HG02642 (cell line): ENCODE data around the gene KCTD17.
A peak's percentile ranks its signal among the peaks of the same experiment; 100 is the strongest.

Experiments used
- ATAC-seq: cut with Tn5 transposase; IDR thresholded peaks from one replicate; pipeline ENCODE4 v1.9.1; 2021; ENCODE audit warnings: mild to moderate bottlenecking; ENCODE audit not compliant: unreplicated experiment, poor library complexity

Gene KCTD17

DNA sequence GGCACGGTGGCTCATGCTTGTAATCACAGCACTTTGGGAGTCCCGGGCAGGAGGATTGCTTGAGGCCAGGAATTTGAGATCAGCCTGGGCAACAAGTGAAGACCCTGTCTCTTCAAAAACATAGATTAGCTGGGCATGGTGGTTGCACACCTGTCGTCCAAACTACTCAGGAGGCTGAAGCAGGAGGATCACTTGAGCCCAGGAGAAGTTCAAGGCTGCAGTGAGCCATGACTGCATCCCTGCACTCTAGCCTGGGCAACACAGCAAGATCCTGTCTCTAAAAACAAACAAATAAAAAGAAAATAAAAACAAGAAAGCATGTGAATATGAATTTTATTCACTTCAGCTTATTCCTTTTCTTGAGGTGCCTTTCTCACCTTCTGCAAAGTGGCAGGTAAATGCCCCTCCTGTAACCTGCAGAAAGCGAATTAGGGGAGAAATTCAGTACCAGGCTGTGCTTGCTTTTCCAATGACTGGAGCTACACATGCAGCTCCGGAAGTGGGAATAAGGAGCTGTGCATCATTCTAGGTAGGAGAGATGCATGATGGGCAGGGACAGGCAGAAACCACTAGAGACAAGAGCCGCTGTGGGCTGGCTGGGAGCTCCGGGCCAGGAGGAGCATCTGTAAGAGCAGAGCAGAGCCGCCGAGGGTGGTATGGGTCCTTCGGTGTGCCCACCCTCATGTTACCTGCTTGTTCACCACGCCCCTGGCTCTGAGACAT, 14.7 kb upstream of the KCTD17 start:
- ATAC-seq, result no peak

DNA sequence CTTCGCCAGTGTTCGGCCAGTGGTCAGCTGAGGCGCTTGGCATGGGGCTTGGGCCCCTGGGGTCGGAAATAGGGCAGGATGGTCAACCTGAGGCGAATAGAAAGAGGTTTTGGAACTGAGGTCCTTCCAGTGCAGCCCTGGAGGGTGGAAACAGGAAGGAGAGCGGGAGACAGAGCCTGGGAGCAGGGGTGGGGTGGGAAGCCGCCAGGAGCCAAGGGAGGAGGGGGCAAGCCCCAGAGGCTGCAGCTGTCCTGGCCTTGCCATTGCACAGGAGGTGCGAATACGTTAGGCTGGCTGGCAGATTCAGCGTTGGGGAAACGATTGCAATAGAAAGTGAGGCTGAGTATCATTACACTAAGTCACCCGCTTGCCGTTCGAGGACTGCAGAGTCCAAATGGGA, 13.9 kb upstream of the KCTD17 start:
- ATAC-seq, result no peak

DNA sequence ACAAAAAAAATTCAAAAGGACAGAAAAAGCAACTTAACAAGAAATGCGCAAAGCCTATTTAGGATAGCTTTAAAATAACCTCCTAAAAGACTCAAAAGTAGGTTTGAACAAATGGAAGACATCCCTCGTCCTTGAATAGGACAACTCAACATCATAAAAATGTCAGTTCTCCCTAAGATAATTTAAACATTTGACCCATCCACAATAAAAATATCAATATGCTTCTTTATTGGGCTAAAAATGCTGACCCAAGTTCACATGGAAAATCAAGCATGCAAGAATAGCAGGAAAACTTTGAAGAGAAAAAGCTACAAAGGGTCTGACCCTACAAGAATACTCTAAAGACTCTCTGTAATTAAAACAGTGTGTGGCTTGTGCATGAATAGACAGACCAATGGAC, 12.1 kb upstream of the KCTD17 start:
- ATAC-seq, result no peak

DNA sequence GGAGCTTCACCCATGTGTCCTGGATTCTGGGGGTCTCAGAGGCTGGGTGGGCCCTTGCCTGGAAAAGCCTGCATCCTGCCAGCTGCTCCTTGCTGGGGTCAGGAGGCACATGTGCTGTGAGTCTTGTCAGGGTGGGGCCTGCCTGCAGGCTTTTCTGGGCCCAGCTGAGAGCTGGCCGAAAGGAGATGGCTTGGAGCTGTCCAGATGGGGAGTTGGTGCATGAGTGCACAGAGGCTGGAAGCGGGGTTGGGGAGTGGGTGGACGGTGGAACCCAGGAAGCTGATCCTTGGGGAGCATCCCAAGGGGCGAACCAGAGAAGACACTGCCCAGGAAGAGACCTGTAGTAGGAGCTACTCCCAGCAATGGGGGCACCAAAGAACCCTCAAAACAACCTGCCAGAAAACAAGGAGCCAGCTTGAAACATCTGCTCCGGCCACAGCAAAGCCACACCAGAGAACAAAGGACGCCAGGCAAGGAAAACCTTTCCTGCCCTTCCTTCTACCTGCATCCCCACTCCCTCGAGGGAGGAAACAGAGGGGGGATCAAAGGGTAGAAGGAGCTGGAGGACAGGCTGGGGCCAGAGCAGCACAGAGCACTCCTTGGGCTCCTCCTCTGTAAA, 8.2 kb upstream of the KCTD17 start:
- ATAC-seq, result no peak

DNA sequence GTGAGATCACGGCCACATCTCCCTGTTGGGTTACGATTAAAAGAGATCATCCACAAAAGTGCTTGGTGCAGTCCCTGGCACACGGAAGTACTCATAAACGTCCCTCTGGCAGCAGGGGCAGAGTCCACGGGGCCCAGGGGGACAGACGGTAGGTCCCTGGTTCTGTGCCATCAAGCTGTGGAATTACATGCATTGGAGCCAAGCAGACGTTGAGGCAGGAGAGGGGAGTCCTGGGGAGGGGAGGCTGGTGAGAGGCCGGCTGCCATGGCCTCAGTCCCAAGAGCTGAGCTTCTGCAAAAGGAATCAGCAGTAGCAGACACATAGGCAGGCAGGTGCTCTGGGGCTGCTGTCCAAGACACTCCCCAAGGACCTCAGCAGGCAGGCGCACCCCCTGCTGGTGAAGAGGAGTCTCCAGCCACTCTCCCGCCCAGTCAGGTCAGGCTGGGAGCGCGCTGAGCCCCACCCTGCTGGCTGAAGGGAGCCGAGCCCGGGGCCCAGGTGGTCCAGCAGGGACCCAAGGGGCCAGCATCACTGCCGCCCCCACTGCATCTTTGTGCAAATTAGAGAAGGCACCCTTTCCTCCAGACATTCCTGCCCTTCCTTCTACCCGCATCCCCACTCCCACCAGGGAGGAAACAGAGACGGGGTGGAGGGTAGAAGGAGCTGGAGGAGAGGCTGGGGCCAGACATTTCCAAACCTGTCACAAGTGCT, 7.6 kb upstream of the KCTD17 start:
- peak; percentile 59 for ATAC-seq

DNA sequence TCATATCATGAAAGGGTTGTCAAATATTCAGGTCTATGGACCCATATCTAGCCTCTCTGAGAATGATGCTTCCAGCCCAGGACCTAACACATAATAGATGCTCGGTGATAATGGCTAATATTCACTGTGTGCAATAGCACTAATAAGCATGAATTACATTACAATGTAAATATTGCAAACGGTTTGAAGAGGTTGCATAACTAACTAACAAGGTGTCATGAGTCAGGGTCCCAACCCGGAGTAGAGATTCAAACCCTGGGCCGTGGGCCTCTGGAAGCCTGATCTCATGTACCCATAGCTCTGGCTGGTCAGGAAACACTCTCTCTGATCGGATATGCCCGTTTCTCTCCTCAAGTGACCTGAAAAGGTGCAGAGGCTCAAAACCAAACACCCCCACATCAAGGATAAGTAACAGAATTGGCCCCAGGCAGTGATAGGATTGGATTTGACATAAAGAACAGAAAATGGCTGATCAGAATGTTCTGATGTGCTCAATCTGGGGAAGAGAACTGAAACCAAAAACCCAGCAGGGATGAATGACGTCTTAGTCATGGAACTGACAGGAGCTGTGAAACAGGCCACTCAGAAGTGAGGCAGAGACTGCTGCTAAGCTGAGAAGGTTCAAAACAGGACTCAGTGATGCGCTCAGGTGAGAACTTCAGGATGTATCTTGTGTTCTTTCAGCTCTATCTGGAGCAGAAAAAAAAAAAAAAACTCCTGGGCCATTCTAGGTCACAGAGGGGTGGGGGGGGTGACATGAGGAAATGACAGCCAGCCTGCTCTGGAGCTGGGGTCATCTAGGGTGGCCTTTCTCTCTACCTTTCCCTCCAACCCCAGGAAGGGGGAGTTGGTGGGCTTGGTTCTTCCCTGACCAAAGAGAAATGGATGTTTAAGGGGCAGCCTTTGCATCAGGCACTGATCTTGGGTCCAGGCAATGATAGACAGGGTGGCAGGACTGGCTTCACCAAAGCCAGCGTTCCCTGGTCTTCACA, 6.6 kb upstream of the KCTD17 start:
- no peak for ATAC-seq

DNA sequence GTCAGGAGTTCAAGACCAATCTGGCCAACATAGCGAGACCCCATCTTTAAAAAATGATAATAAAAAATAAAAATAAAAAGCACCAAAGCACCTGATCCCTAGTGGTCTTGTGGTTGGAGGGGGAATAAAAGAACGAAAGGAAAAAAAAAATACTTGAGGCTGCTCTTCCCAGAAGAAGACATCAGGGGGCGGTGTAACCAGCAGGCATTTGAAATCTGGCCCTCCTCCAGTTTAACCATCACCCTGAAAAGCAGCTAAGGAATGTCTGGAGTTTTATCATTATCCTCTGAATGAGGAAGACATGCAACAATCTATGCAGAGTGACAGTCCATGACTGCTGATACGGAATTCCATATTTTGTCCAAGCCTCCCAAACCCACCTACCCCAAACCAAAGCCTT, 5.6 kb upstream of the KCTD17 start:
- no peak for ATAC-seq

DNA sequence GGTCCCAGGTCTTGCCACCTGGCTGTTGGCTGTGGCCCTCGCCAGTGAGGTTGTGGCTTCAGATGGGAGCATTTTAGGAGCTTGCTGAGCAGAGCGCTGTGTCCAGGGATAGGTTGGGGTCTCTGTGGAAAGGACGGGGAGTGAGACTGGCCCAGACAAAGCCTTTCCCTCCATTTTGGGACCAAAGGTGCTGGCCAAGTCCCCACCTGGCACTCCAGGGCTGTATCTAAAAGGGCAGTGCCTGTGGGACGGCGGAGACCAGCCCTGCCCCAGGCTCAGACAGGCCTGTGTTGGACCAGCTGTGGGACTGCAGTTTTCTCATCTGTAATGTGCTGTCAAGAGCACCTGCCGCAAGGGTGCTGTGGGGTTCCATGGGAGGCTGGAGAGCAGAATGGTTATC, 5.0 kb upstream of the KCTD17 start:
- no peak for ATAC-seq

DNA sequence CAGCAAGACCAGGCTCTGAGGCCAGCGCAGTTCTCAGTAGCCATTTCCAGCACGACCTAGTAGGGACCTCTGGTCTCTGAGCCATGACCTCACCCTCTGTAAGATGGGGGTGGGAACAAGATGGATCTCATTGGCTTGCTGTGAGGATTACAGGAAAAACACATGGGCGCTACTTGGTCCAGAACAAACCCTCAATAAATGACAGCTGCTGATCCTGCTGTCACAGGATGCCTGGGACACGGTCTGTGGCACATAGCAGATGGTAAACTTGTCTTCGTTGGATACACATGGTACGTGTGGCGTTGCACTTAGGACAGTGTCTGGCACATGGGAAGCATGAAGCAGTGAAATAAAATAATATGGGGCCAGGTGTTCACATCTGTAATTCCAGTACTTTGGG, 4.5 kb upstream of the KCTD17 start:
- ATAC-seq, result no peak

DNA sequence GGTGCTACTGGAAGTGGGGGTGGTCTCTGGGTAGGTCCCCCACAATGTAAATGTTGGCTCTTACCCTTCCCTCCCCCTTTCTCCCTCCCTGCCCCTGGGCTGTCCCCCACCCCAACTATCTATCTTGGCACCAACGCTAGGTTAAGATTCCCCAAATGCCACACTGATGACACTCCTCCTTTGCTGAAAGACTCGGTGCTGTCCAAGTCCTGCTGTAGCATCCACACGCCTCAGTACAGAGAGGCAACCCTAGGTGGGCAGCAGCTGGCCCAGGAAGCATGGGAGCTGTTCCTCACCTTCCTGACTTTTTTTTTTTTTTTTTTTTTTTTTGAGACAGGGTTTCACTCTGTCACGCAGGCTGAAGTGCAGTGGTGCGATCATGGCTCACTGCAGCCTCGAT, 3.4 kb upstream of the KCTD17 start:
- ATAC-seq, result no peak

DNA sequence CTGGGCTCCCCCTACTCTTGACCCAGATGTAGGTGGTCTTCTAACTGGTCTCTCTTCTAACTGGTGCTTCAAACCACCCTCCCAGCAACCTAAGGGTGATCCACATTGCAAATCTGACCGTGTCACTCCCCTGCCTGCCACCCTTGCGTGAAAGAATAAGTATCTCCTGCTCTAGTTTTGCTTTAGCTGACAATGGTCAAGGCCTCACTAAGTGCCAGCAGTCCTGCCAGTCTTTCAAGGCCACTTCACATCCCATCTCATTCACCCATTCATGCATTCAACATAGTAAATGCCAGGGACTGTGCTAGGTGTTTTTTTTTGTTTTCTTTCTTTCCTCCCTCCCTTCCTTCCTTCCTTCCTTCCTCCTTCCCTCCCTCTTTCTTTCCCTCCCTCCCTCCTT, 2.3 kb upstream of the KCTD17 start:
- ATAC-seq, result no peak

DNA sequence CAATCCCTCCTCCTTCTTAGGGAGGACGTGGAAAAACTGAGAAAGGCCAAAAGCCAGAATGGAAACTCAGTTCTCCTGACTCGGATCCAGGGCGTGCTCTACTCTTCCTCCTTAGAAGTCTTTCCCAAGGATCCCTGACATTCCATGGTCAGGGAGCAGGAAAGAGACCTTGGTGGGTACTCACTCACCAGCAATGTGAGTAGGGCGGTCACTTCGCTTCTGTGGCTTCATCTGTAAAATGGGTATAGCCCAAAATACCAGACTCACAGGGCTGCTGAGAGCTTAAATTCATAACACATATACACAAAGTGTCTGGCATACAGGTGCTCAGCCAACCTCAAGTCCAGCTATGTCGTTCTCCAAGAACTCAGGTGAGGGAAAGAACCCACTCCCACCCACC, 629 bp upstream of the KCTD17 start:
- ATAC-seq, result no peak

DNA sequence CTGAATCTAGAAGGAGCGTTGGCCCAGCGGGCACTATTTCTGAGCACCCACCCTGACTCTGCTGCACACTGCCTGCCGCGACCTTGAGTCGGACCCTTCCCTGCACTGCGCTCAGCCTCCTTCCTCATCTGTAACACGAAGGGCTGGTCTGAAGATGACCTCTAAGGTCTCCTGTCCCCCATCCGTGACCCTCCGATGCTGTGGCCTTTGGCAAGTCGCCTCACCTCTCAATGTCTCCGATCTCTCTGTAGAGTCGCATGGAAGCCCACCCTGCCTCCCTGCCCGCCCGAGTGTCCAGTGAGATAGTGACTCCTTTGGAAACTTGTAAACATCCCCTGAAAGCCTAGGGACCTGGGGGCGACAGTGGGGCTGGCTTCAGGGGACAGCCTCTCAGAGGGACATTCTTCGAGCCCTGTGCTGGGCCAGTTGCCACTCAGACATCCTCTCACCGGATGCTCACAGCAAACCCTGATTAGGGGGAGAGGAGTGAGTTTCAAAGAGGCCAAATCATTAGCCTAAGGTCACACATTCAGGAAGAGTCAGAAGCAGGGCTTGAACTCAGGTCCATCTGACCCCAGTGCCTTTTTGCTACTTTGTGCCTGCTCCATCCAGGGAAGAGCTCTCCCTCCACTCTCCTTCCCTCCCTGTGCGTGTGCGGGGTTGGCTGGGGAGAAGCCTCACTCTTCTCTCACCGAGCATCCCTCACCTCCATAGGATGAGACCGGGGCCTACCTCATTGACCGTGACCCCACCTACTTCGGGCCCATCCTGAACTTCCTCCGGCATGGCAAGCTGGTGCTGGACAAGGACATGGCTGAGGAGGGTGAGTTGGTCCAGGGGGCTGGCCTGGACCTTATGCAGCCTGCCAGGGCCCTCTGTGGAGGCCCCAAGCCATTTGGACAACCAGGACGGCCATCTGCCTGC, 1.1 kb downstream of the KCTD17 start:
- ATAC-seq, result no peak

DNA sequence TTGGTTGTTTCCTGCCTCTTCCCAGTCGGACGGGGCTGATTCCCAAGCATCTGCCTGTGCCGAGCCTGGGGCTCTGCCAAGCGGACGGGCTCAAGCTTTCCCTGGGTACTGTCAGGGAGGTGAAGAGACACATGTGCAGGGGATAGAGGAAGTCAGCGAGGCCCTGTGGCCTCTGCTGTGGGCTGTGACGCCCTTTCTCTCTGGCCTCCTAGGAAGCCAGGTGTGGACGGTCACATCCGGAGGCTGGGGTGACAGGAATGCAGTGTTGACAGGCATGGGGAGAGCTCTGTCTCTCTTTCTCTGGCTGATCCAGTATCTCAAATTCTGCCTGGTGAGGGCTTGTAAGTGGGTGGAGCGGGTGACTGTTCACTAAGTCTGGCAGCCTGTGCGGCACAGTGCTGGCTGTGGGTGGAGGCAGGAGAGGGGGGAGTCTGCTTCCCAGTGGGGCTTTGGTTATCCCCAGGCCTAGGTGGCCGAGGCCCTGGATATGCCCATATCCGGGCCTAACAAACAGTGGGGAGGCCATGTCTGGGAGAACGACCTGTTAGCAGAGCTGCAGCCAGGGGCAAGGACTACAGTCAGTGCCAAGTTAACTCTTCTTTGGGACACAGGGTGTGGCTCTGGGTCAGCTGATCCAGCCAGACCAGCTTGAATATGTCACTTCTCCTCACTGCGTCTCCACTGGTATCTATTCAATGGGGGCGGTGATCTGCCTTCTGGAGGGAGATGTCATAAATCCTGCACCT, 1.9 kb downstream of the KCTD17 start:
- ATAC-seq, result no peak

DNA sequence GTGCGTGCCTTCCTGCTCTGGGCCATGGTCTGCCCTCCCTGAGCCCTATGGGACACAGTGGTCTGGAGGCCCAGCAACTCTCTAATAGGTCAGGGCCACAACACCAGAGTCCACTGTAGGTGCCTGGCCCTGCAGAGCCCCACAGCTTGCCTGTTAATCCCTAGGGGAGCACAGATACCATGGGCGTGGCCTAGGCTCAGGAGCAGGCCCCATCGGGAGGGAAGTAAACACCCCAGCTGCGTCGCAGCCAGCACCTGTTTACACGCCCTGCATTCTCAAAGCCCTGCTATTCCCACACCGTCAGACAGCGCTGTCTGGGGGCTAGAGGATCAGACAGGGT, 2.5 kb downstream of the KCTD17 start:
- no peak for ATAC-seq

DNA sequence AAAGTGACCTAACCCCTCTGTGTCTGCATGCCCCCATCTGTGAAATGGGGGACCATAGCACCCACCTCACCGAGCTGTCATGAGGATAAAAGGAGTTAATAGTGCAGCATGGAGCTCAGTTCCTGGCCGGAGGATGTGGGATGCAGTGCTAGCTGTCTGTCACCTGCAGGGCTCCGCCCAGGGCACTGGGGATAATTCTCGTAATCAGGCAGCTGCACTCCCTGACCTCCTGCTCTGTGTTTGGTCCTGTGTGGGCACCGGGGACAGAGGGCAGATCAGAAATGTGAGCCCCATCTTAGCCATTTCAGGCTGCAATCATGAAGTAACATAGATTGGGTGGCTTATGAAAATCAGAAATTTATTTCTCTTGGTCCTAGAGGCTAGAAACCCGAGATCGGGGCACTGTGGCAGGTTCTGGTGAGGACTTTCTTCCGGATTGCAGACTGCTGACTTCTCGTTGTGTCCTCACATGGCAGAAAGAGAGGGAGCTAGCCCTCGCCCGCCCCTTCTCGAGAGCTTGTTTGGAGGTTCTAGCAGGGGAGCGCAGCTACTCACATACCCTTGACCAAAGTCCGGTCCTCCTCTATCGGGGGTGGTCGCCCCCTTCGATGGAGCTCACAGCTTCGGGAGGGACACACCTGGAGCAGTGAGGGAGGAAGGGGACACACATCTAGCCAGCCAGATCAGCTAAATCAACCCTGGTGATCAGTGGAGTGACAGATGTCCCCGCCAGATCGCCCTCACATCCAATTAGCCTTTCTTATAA, 3.2 kb downstream of the KCTD17 start:
- no peak for ATAC-seq

DNA sequence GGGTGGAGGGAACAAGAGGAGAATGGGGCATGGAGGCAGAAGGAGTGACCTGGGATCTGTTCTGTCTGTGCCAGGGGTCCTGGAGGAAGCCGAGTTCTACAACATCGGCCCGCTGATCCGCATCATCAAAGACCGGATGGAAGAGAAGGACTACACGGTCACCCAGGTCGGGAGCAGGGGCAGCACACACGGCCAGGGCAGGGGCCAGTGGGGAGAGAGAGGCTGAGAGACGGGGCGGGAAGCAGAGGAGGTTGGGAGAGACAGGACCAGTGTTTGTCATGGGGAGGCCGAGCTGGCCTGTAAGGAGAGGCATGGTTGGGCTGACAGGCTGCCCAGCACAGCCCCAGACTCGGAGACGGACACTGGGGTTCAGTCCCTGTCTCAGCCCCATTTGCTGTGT, 4.7 kb downstream of the KCTD17 start:
- ATAC-seq, result no peak

DNA sequence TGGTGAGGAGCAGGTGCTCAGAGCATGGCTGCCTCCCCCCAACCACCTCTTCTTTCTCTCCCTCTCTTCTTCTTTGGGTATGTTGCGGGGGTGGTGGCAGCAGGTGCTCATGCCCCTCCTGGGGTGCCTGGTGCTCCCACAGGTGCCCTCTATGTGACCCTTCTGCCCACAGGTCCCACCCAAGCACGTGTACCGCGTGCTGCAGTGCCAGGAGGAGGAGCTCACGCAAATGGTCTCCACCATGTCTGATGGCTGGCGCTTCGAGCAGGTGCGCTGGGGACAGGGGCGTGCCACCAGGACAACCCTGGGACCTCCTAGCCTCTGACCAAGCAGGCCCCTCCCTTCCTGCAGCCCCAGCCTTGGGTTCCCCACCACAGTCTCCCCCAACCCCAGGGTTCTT, 5.7 kb downstream of the KCTD17 start:
- no peak for ATAC-seq
